ENCODE results near the gene CAMK2N2. TPM values are rescaled to one million over a fixed set of nuclear protein-coding genes. Genes with fewer than 3 reads are reported as not detected.

CAMK2N2 gene
- total RNA-seq, 1 donor from 2014 or later, result 0.16 TPM

- no peak for TF ChIP-seq CTCF (IDR thresholded peaks at IDR 0.05; ENCODE audit: unreplicated experiment)
- Mint-ChIP-seq H3K27ac (peak overlapping the region; percentile 98), H3K4me3 (peak overlapping the region; percentile 98), H3K27me3 (ENCODE audit: low read depth) (no peaks in the 10 kb centered on the region), H3K4me1 (peaks cover 14% of the 10 kb centered on the region), H3K36me3 (peaks cover 28% of the 10 kb centered on the region), H3K9me3 (no peaks in the 10 kb centered on the region)
- DNase-seq (ENCODE audit: low spot score in 2 of 2, unreplicated experiment in 2 of 2), result no peak
Observed at GRCh38 chr3:184300378-184300720, 39.0 kb upstream of the CAMK2N2 start.

GRCh38 chr3:184299488-184300377 is 38.4 kb upstream of the CAMK2N2 start:
- TF ChIP-seq CTCF (IDR thresholded peaks at IDR 0.05; ENCODE audit: unreplicated experiment), result no peak
- DNase-seq (ENCODE audit: low spot score in 2 of 2, unreplicated experiment in 2 of 2), result no peak
- H3K36me3 Mint-ChIP-seq, result peaks cover 26% of the 10 kb centered on the region
- peaks cover 14% of the 10 kb centered on the region for H3K4me1 Mint-ChIP-seq
- H3K4me3 Mint-ChIP-seq, result peak overlapping the region; percentile 98
- no peaks in the 10 kb centered on the region for H3K9me3 Mint-ChIP-seq
- H3K27me3 Mint-ChIP-seq (ENCODE audit: low read depth), result peaks cover 4% of the 10 kb centered on the region
- peak overlapping the region; percentile 98 for H3K27ac Mint-ChIP-seq

GRCh38 chr3:184298759-184299487 is 37.6 kb upstream of the CAMK2N2 start, which contains the start of gene PSMD2:
TSS of gene PSMD2 (plus strand) at chr3:184299241. CDS start at chr3:184299267, 26 bp downstream.
- Mint-ChIP-seq H3K4me3 (peak within 1 kb of the TSS; percentile 98), H3K36me3 (peaks cover 20% of the 10 kb centered on the region), H3K27ac (peak within 1 kb of the TSS; percentile 98), H3K4me1 (peaks cover 14% of the 10 kb centered on the region), H3K9me3 (no peaks in the 10 kb centered on the region), H3K27me3 (ENCODE audit: low read depth) (peaks cover 6% of the 10 kb centered on the region)
- DNase-seq (ENCODE audit: low spot score in 2 of 2, unreplicated experiment in 2 of 2), result peak; percentile 97
- TF ChIP-seq CTCF (IDR thresholded peaks at IDR 0.05; ENCODE audit: unreplicated experiment), result no peak

- no peak for DNase-seq (ENCODE audit: low spot score in 2 of 2, unreplicated experiment in 2 of 2)
- peaks cover 13% of the 10 kb centered on the region for H3K27me3 Mint-ChIP-seq (ENCODE audit: low read depth)
- no peaks in the 10 kb centered on the region for H3K9me3 Mint-ChIP-seq
- H3K27ac Mint-ChIP-seq, result no peak overlapping the region
- H3K4me1 Mint-ChIP-seq, result peaks cover 14% of the 10 kb centered on the region
- no peak overlapping the region for H3K4me3 Mint-ChIP-seq
- peaks cover 7% of the 10 kb centered on the region for H3K36me3 Mint-ChIP-seq
- TF ChIP-seq CTCF (IDR thresholded peaks at IDR 0.05; ENCODE audit: unreplicated experiment), result no peak
Observed at GRCh38 chr3:184296616-184297015, 35.3 kb upstream of the CAMK2N2 start.

- no peaks in the 10 kb centered on the region for H3K9me3 Mint-ChIP-seq
- no peak for DNase-seq (ENCODE audit: low spot score in 2 of 2, unreplicated experiment in 2 of 2)
- peaks cover 13% of the 10 kb centered on the region for H3K27me3 Mint-ChIP-seq (ENCODE audit: low read depth)
- peaks cover 2% of the 10 kb centered on the region for H3K36me3 Mint-ChIP-seq
- TF ChIP-seq CTCF (IDR thresholded peaks at IDR 0.05; ENCODE audit: unreplicated experiment), result no peak
- H3K4me3 Mint-ChIP-seq, result no peak overlapping the region
- peaks cover 13% of the 10 kb centered on the region for H3K4me1 Mint-ChIP-seq
- H3K27ac Mint-ChIP-seq, result no peak overlapping the region
Observed at GRCh38 chr3:184295771-184296170, 34.4 kb upstream of the CAMK2N2 start.

Data from mesothelial cell of epicardium (in vitro differentiated cells).